Osteoblast (primary cell): ENCODE results near the gene MANSC1. TPM values are rescaled to one million over a fixed set of nuclear protein-coding genes. Genes with fewer than 3 reads are reported as not detected.
A peak's percentile ranks its signal among the peaks of the same experiment; 100 is the strongest.

Experiments used
- DNase-seq: peaks from one replicate; pipeline ENCODE4 v3.0.0; 2011; ENCODE audit warnings: low spot score, mixed read lengths; ENCODE audit not compliant: insufficient read length; ENCODE audit errors: missing footprints
- H2AFZ ChIP-seq: 2 replicates; pipeline ENCODE4 v1.6.0; 2011; ENCODE audit warnings: mild to moderate bottlenecking, low read length
- H3K27ac ChIP-seq: 2 replicates; pipeline ENCODE4 v1.5.1; 2011; ENCODE audit warnings: mild to moderate bottlenecking, low read depth, low read length, moderate library complexity
- H3K27me3 ChIP-seq: 2 replicates; pipeline ENCODE4 v1.6.0; 2012; ENCODE audit warnings: mild to moderate bottlenecking, control low read depth, inconsistent platforms, low read length, moderate library complexity; ENCODE audit not compliant: insufficient read depth
- H3K36me3 ChIP-seq: 2 replicates; pipeline ENCODE4 v1.5.1; 2011; ENCODE audit warnings: mild to moderate bottlenecking, low read length, control low read depth, moderate library complexity; ENCODE audit not compliant: insufficient read depth
- H3K4me1 ChIP-seq: 2 replicates; pipeline ENCODE4 v1.5.1; 2011; ENCODE audit warnings: mild to moderate bottlenecking, low read length, control low read depth, moderate library complexity; ENCODE audit not compliant: insufficient read depth
- H3K4me2 ChIP-seq: 2 replicates; pipeline ENCODE4 v1.6.0; 2011; ENCODE audit warnings: mild to moderate bottlenecking, low read length; ENCODE audit not compliant: insufficient read depth
- H3K4me3 ChIP-seq: fragments of 200-600 bp; sonication (generic); 3 replicates; pipeline ENCODE4 v1.5.1; 2012; ENCODE audit warnings: mild to moderate bottlenecking, low read length, inconsistent platforms; ENCODE audit not compliant: insufficient read depth
- H3K79me2 ChIP-seq: 2 replicates; pipeline ENCODE4 v1.6.0; 2012; ENCODE audit warnings: mild to moderate bottlenecking, low read length, control low read depth, inconsistent platforms; ENCODE audit not compliant: insufficient read depth
- H3K9me3 ChIP-seq: 2 replicates; pipeline ENCODE4 v1.5.1; 2011; ENCODE audit warnings: low read depth, low read length, control low read depth
- H4K20me1 ChIP-seq: 2 replicates; pipeline ENCODE4 v1.6.0; 2012; ENCODE audit warnings: mild to moderate bottlenecking, low read length, control low read depth; ENCODE audit not compliant: insufficient read depth
- total RNA-seq: library from RNA; depleted of rRNA; stranded (reverse); fragments of >200 nt; gene quantifications from 2 replicates; pipeline ENCODE4 v1.2.3, GENCODE V29; 2012
- TF ChIP-seq, protein P1 (sequence below): IDR thresholded peaks from 2 replicates; pipeline ENCODE4 v1.5.1; 2011; ENCODE audit warnings: mild to moderate bottlenecking, low read depth, low read length, moderate library complexity; ENCODE audit errors: extremely low read depth

The MANSC1 gene
- total RNA-seq, 1 donor, result 3.3 TPM

DNA sequence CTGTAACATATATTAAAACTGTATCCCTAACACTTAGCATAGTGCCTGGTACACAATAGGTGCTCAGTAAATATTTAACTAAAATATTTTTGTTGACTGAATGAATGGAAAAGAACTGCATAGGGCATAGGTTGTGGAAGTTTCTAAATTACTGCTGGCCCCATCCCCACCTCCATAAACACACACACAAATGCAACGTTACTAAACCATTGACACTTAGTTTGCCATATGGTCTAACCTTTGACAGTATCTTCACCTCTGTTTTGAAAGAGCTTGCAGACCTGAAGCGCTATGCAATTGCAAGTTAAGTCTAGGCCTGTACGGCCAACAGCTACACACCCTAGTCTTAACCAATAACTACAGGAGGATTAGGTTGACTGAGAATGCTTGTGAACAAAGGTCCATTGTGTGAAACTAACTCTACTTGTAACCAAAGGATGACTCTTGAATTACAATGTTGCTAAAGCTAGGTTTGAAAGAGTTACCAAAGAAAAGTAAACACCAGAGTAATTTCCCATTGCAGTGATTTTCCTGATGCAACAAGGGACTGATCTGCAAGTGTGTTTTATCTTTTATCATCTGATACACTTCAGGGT, 924 bp upstream of the MANSC1 start:
- no peaks in the 10 kb centered on the region for H3K9me3 ChIP-seq
- no peaks in the 10 kb centered on the region for H4K20me1 ChIP-seq
- H3K27me3 ChIP-seq, result no peaks in the 10 kb centered on the region
- TF ChIP-seq, protein P1, sequence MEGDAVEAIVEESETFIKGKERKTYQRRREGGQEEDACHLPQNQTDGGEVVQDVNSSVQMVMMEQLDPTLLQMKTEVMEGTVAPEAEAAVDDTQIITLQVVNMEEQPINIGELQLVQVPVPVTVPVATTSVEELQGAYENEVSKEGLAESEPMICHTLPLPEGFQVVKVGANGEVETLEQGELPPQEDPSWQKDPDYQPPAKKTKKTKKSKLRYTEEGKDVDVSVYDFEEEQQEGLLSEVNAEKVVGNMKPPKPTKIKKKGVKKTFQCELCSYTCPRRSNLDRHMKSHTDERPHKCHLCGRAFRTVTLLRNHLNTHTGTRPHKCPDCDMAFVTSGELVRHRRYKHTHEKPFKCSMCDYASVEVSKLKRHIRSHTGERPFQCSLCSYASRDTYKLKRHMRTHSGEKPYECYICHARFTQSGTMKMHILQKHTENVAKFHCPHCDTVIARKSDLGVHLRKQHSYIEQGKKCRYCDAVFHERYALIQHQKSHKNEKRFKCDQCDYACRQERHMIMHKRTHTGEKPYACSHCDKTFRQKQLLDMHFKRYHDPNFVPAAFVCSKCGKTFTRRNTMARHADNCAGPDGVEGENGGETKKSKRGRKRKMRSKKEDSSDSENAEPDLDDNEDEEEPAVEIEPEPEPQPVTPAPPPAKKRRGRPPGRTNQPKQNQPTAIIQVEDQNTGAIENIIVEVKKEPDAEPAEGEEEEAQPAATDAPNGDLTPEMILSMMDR, result no peak
- no peaks in the 10 kb centered on the region for H3K36me3 ChIP-seq
- H3K4me1 ChIP-seq, result no peaks in the 10 kb centered on the region
- H3K79me2 ChIP-seq, result no peaks in the 10 kb centered on the region
- peak overlapping the region; percentile 84 for H3K4me2 ChIP-seq
- peak overlapping the region; percentile 79 for H3K4me3 ChIP-seq
- H2AFZ ChIP-seq, result no peak overlapping the region
- no peak for DNase-seq
- H3K27ac ChIP-seq, result no peak overlapping the region

DNA sequence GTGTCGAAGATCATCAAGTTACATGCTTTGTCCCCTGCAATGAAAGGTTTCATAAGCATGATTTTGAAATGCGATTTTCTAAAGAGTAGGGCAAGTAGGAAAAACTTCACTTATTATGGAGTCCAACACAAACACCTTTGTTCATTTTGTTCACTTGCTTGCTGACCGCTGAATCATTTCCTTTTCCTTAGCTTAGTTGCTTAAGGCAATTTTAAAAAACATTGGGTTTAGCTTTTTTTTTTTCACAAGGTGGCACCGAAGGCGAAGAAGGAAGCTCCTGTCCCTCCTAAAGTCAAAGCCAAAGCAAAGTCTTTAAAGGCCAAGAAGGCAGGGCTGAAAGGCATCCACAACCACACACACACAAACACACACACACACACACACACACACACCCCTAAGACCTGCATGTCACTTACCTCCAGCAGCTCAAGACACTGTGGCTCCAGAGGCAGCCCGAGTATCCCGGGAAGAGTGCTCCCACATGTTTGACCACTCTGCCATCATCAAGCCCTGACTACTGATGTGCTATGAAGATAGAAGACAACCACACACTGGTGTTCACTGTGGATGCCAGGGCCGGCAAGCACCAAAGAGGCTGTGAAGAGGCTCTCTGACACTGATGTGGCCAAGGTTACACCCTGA, 11.4 kb downstream of the MANSC1 start:
- Histone ChIP-seq H3K4me2 (peak overlapping the region; percentile 28), H3K36me3 (no peaks in the 10 kb centered on the region), H2AFZ (peak overlapping the region; percentile 78), H3K9me3 (no peaks in the 10 kb centered on the region), H3K79me2 (no peaks in the 10 kb centered on the region), H3K27ac (no peak overlapping the region), H4K20me1 (no peaks in the 10 kb centered on the region), H3K4me3 (no peak overlapping the region), H3K4me1 (peaks cover 8% of the 10 kb centered on the region), H3K27me3 (no peaks in the 10 kb centered on the region)
- TF ChIP-seq, protein P1, result no peak
- DNase-seq, result no peak

DNA sequence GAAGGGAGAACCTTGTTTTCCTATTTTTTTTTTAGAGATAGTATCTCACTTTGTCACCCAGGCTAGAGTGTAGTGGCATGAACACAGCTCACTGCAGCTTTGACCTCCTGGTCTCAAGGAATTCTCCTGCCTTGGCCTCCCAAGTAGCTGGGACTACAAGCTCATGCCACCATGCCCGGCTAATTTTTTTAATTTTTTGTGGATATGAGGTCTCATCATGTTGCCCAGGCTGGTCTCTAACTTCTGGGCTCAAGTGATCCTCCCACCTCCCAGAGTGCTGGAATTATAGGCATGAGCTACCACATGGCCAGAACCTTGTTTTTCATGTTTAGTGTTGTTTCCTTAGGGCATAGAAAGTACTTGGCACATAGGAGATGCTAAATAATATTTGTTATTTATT, 13.5 kb downstream of the MANSC1 start:
- peaks cover 11% of the 10 kb centered on the region for H3K4me1 ChIP-seq
- H3K27ac ChIP-seq, result no peak overlapping the region

DNA sequence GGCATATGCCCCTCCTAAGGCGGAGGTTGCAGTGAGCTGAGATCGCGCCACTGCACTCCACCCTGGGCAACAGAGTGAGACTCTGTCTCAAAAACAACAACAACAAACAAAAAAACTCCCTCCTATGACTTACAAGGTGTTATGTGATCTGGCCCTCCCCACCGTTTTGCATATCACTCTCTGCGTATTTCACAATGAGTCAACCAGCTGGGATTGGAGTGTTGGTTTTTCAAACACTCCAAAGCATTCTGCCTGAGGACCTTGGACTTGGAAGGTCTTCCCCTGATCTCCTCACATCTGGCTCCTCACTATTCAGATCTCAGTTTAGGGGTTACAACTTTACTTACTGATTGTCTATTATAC, 14.0 kb downstream of the MANSC1 start:
- no peak overlapping the region for H3K4me2 ChIP-seq
- H3K36me3 ChIP-seq, result no peaks in the 10 kb centered on the region
- no peaks in the 10 kb centered on the region for H4K20me1 ChIP-seq
- no peak for DNase-seq
- peaks cover 11% of the 10 kb centered on the region for H3K4me1 ChIP-seq
- H3K27me3 ChIP-seq, result no peaks in the 10 kb centered on the region
- H3K27ac ChIP-seq, result peak overlapping the region; percentile 34
- H3K79me2 ChIP-seq, result no peaks in the 10 kb centered on the region
- TF ChIP-seq, protein P1, result no peak
- H3K4me3 ChIP-seq, result no peak overlapping the region
- no peaks in the 10 kb centered on the region for H3K9me3 ChIP-seq
- no peak overlapping the region for H2AFZ ChIP-seq

More for the DNA sequence above, 13.5 kb downstream of the MANSC1 start:
- no peak overlapping the region for H3K4me3 ChIP-seq
- TF ChIP-seq, protein P1, result no peak
- DNase-seq, result no peak
- H3K4me2 ChIP-seq, result no peak overlapping the region
- no peaks in the 10 kb centered on the region for H4K20me1 ChIP-seq
- H2AFZ ChIP-seq, result no peak overlapping the region
- H3K9me3 ChIP-seq, result no peaks in the 10 kb centered on the region
- H3K27me3 ChIP-seq, result no peaks in the 10 kb centered on the region
- no peaks in the 10 kb centered on the region for H3K79me2 ChIP-seq
- no peaks in the 10 kb centered on the region for H3K36me3 ChIP-seq
